B cell (primary cell): ENCODE measurements around the gene TFF3. TPM values are rescaled to one million over a fixed set of nuclear protein-coding genes. Genes with fewer than 3 reads are reported as not detected.

Experiments
- ATAC-seq: fragments of 200-7000 bp; cut with Tn5 transposase; one replicate; pipeline ENCODE4 v1.10.0; 2021; ENCODE audit warnings: low read depth, mild to moderate bottlenecking, moderate number of reproducible peaks, moderate library complexity
- CTCF ChIA-PET: fragments of 350-600 bp; sonication (Branson Sonifier 250); formaldehyde crosslinking; loops from one replicate; lab custom pipeline; 2021; ENCODE audit warnings: antibody characterized with exemption, inconsistent platforms; lab: Charles Lee
- POLR2A ChIA-PET: fragments of 350-600 bp; sonication (Branson Sonifier 250); formaldehyde crosslinking; loops from one replicate; lab custom pipeline; 2021; ENCODE audit warnings: antibody characterized with exemption; lab: Charles Lee
- DNase-seq: peaks from one replicate; pipeline ENCODE4 v3.0.0; 2013
- H2AFZ ChIP-seq: 2 replicates; pipeline ENCODE4 v1.6.1; 2012; ENCODE audit warnings: mild to moderate bottlenecking, low read depth, low read length; ENCODE audit not compliant: insufficient read depth, poor library complexity, severe bottlenecking
- H3K27ac ChIP-seq, 2 donors: 1 replicate in 1 of 2; 2 replicates in 1 of 2; pipeline ENCODE4 v1.5.1; 2012 to 2013; ENCODE audit warnings: low read length in 2 of 2, mild to moderate bottlenecking in 2 of 2, moderate library complexity in 1 of 2
- H3K27me3 ChIP-seq, 4 experiments: fragments of 200-600 bp in 1 of 4; sonication (generic) in 1 of 4; replicated peaks in 1 of 4; 1 replicate in 2 of 4; 2 replicates in 2 of 4; pipeline versions ENCODE4 v1.6.1 to v1.7.0; 2013 to 2016; ENCODE audit warnings: low read length in 3 of 4, mild to moderate bottlenecking in 2 of 4, mixed read lengths in 1 of 4, moderate library complexity in 1 of 4; ENCODE audit not compliant: insufficient read depth in 4 of 4, control insufficient read depth in 3 of 4; ENCODE audit errors: control extremely low read depth in 1 of 4
- H3K36me3 ChIP-seq, 2 experiments: replicated peaks in 1 of 2; 1 replicate in 1 of 2; 2 replicates in 1 of 2; pipeline versions ENCODE4 v1.6.1 to v1.7.1; 2013; ENCODE audit warnings: low read length in 1 of 2; ENCODE audit not compliant: insufficient read depth in 2 of 2, control insufficient read depth in 1 of 2; ENCODE audit errors: control extremely low read depth in 1 of 2, extremely low read depth in 1 of 2
- H3K4me1 ChIP-seq, 2 donors: fragments of 200-600 bp in 1 of 2; sonication (generic) in 1 of 2; 1 replicate in 1 of 2; 2 replicates in 1 of 2; pipeline versions ENCODE4 v1.5.1 to v1.6.1; 2013 to 2017; ENCODE audit warnings: low read length in 2 of 2; ENCODE audit not compliant: control insufficient read depth in 2 of 2, insufficient read depth in 2 of 2
- H3K4me2 ChIP-seq: replicated peaks from 2 replicates; pipeline ENCODE3; 2012; ENCODE audit warnings: mild to moderate bottlenecking, low read depth, low read length; ENCODE audit not compliant: poor library complexity, severe bottlenecking
- H3K4me3 ChIP-seq, 5 experiments: fragments of 200-600 bp in 1 of 5; sonication (generic) in 1 of 5; 1 replicate in 3 of 5; 2 replicates in 2 of 5; pipeline versions ENCODE4 v1.5.1 to v1.7.0; 2011 to 2016; ENCODE audit warnings: low read length in 4 of 5, mild to moderate bottlenecking in 4 of 5, low read depth in 2 of 5, control low read depth in 1 of 5, moderate library complexity in 1 of 5; ENCODE audit not compliant: insufficient read depth in 1 of 5; ENCODE audit errors: control extremely low read depth in 1 of 5, extremely low read depth in 1 of 5
- H3K79me2 ChIP-seq: fragments of 200-600 bp; sonication (generic); one replicate; pipeline ENCODE4 v1.6.0; 2016; ENCODE audit warnings: low read length; ENCODE audit not compliant: control insufficient read depth, insufficient read depth
- H3K9ac ChIP-seq: fragments of 200-600 bp; sonication (generic); 2 replicates; pipeline ENCODE4 v1.6.1; 2017; ENCODE audit warnings: mild to moderate bottlenecking, low read length, moderate library complexity
- H3K9me3 ChIP-seq, 3 donors: one replicate each; pipeline versions ENCODE4 v1.6.1 to v1.7.1; 2013; ENCODE audit warnings: low read length in 2 of 3; ENCODE audit not compliant: control insufficient read depth in 2 of 3, insufficient read depth in 1 of 3; ENCODE audit errors: control extremely low read depth in 1 of 3
- H4K20me1 ChIP-seq: 2 replicates; pipeline ENCODE4 v1.6.0; 2012; ENCODE audit warnings: mild to moderate bottlenecking, low read length; ENCODE audit not compliant: insufficient read depth, control insufficient read depth, poor library complexity, severe bottlenecking
- H3K27ac Mint-ChIP-seq: one replicate; pipeline ENCODE4 v1.8.0; 2021; ENCODE audit warnings: mixed read lengths
- H3K27me3 Mint-ChIP-seq: one replicate; pipeline ENCODE4 v1.8.0; 2021; ENCODE audit warnings: mixed read lengths
- H3K4me1 Mint-ChIP-seq: one replicate; pipeline ENCODE4 v1.8.0; 2021; ENCODE audit warnings: mixed read lengths
- H3K4me3 Mint-ChIP-seq: one replicate; pipeline ENCODE4 v1.8.0; 2021; ENCODE audit warnings: mixed read lengths
- H3K9me3 Mint-ChIP-seq: one replicate; pipeline ENCODE4 v1.8.0; 2022; ENCODE audit warnings: mixed read lengths; ENCODE audit not compliant: insufficient read depth
- CTCF ChIP-seq: fragments of 200-600 bp; IDR thresholded peaks from one replicate; pipeline ENCODE4 v1.8.0; 2022; ENCODE audit warnings: antibody characterized with exemption, mild to moderate bottlenecking
- EZH2 ChIP-seq: IDR thresholded peaks from 2 replicates; pipeline ENCODE4 v1.6.1; 2012; ENCODE audit warnings: borderline replicate concordance, low read depth, mild to moderate bottlenecking, moderate library complexity, low read length; ENCODE audit not compliant: insufficient read depth, poor library complexity, severe bottlenecking
- WGBS: methylation state at CpG from one replicate; pipeline ENCODE4 v1.1.5; 2013; ENCODE audit warnings: missing lambda C conversion rate; ENCODE audit not compliant: insufficient coverage; 5-methylcytosine and 5-hydroxymethylcytosine counted together
- intact Hi-C: fragments of 100-400 bp; cut with micrococcal nuclease; formaldehyde crosslinking; loops from one replicate; pipeline ENCODE4 v1.10.0; 2022
- polyA plus RNA-seq: library from polyadenylated mRNA; depleted of rRNA; stranded (reverse); fragments of >200 nt; gene quantifications from 2 replicates; pipeline ENCODE4 v1.2.3, GENCODE V29; 2012
- total RNA-seq, 2 donors: library from RNA; stranded (reverse); fragments of 120-200 nt in 1 of 2; gene quantifications; 1 replicate in 1 of 2; 2 replicates in 1 of 2; pipeline versions ENCODE4 v1.2.3 to v1.2.4, GENCODE V29; 2013 to 2022

TFF3 gene
- total and polyA plus RNA-seq, 2 donors (not counting 1 experiment from before 2014, with no cell fraction given), result not detected

DNA sequence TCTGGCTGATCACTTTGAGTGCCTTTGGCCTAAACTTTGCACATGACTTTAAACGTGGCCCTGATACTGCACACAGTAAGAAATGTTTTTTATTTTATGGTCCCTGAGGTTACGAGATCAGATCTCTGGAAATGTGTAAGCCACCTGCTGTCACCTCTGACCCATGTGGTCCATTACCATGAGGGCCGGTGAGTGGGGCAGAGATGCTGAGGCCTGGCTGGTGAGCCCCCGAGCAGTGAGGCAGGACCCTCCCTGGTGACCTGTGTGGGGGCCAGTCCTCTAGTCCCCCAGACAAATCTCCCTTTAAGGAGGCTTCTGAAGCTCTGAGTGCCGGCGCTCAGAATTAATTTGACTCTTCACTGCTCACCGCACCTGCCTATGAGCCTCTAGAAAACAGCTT lies 12.4 kb downstream of the TFF3 start:
- 81% methylated on average over 7 of the region's 7 CpGs for WGBS
- H4K20me1 ChIP-seq, result no peaks in the 10 kb centered on the region
- intact Hi-C loops, result no loop called here

More for the DNA sequence above, 12.4 kb downstream of the TFF3 start:
- CTCF ChIA-PET, result interaction anchor here (1.3 kb wide), 1 partner anchor 9 kb away, joined by 3 read pairs; no protein-coding TSS in a partner anchor
- TF ChIP-seq CTCF (no peak), EZH2 (no peak)
- no peaks in the 10 kb centered on the region for H3K9me3 Mint-ChIP-seq
- no peak overlapping the region for H2AFZ ChIP-seq
- H3K4me3 ChIP-seq, result no peak overlapping the region
- H3K27me3 ChIP-seq, result peaks cover 0 to 17% (median 4%) of the 10 kb centered on the region in 4 experiments
- peaks cover 13% of the 10 kb centered on the region for H3K27me3 Mint-ChIP-seq
- H3K4me1 ChIP-seq, result peaks cover 0 to 3% of the 10 kb centered on the region in 2 donors
- peaks cover 0 to under 1% of the 10 kb centered on the region in 2 experiments for H3K36me3 ChIP-seq
- H3K79me2 ChIP-seq, result no peaks in the 10 kb centered on the region
- no peaks in the 10 kb centered on the region for H3K9me3 ChIP-seq
- ATAC-seq (no peak), DNase-seq (no peak)
- H3K9ac ChIP-seq, result no peak overlapping the region
- H3K4me3 Mint-ChIP-seq, result no peak overlapping the region
- no peak overlapping the region for H3K27ac Mint-ChIP-seq
- POLR2A ChIA-PET, result no interaction called here
- H3K4me2 ChIP-seq, result no peak overlapping the region
- peaks cover 4% of the 10 kb centered on the region for H3K4me1 Mint-ChIP-seq
- H3K27ac ChIP-seq, result no peak overlapping the region
